HG03045 (cell line): ENCODE measurements around the gene KMT2D.
A peak's percentile ranks its signal among the peaks of the same experiment; 100 is the strongest.

Experiments
- ATAC-seq: cut with Tn5 transposase; IDR thresholded peaks from one replicate; pipeline ENCODE4 v1.9.1; 2021; ENCODE audit warnings: mild to moderate bottlenecking, moderate library complexity; ENCODE audit not compliant: unreplicated experiment

Gene KMT2D

GRCh38 chr12:49019443-49020324 lies 40.9 kb downstream of the KMT2D start:
- no peak for ATAC-seq

GRCh38 chr12:49019120-49019430 lies 41.5 kb downstream of the KMT2D start:
- peak; percentile 21 for ATAC-seq

- ATAC-seq: peak; percentile 86
Observed at GRCh38 chr12:49018261-49019119, 42.1 kb downstream of the KMT2D start, which contains the start of gene PRKAG1. PRKAG1 (minus strand) TSS chr12:49018776; CDS start chr12:49018740, 36 bp downstream.

- ATAC-seq: peak; percentile 9
Observed at GRCh38 chr12:49017891-49018260, 42.7 kb downstream of the KMT2D start.

- no peak for ATAC-seq
Observed at GRCh38 chr12:49015196-49015595, 45.4 kb downstream of the KMT2D start.

- no peak for ATAC-seq
Observed at GRCh38 chr12:49014547-49014946, 46.0 kb downstream of the KMT2D start.

GRCh38 chr12:49013428-49013827 lies 47.2 kb downstream of the KMT2D start:
- no peak for ATAC-seq

- no peak for ATAC-seq
Observed at GRCh38 chr12:49012739-49013138, 47.9 kb downstream of the KMT2D start.
